HUES48 (cell line): ENCODE data around the gene GNG4.
"Not testable (repeated sequence)": the region's sequence is repeated elsewhere in the genome, so short reads cannot be mapped to it uniquely, and the experiment has no call there.

Source experiments
- H3K27ac ChIP-seq: one replicate; pipeline ENCODE4 v1.7.0; 2013; ENCODE audit warnings: low read depth, low read length, inconsistent platforms
- H3K27me3 ChIP-seq: 2 replicates; pipeline ENCODE4 v1.6.1; 2013; ENCODE audit warnings: mild to moderate bottlenecking, low read length; ENCODE audit not compliant: control insufficient read depth, insufficient read depth
- H3K36me3 ChIP-seq: 2 replicates; pipeline ENCODE4 v1.6.1; 2013; ENCODE audit warnings: low read length; ENCODE audit not compliant: control insufficient read depth, insufficient read depth
- H3K4me1 ChIP-seq: 2 replicates; pipeline ENCODE4 v1.6.1; 2013; ENCODE audit warnings: mild to moderate bottlenecking, low read length; ENCODE audit not compliant: control insufficient read depth, insufficient read depth
- H3K4me3 ChIP-seq: 2 replicates; pipeline ENCODE4 v1.5.1; 2013; ENCODE audit warnings: mild to moderate bottlenecking, low read depth, low read length
- H3K9ac ChIP-seq: 2 replicates; pipeline ENCODE4 v1.6.1; 2013; ENCODE audit warnings: mild to moderate bottlenecking, low read depth, low read length, moderate library complexity
- H3K9me3 ChIP-seq: 2 replicates; pipeline ENCODE4 v1.6.1; 2013; ENCODE audit warnings: low read length; ENCODE audit not compliant: control insufficient read depth, insufficient read depth

Gene GNG4

GRCh38 chr1:235601104-235601503 lies 48.5 kb downstream of the GNG4 start:
- H3K4me3 ChIP-seq = no peak overlapping the region

GRCh38 chr1:235599536-235599935 lies 50.0 kb downstream of the GNG4 start:
- no peaks in the 10 kb centered on the region for H3K27me3 ChIP-seq
- no peaks in the 10 kb centered on the region; the same call in 1 of the 2 replicates for H3K4me1 ChIP-seq
- H3K4me3 ChIP-seq = no peak overlapping the region
- H3K9me3 ChIP-seq = no peaks in the 10 kb centered on the region
- no peaks in the 10 kb centered on the region for H3K36me3 ChIP-seq
- no peak overlapping the region for H3K9ac ChIP-seq
- no peak overlapping the region for H3K27ac ChIP-seq

More at GRCh38 chr1:235601104-235601503, 48.5 kb downstream of the GNG4 start:
- Histone ChIP-seq H3K36me3 (no peaks in the 10 kb centered on the region), H3K27me3 (no peaks in the 10 kb centered on the region), H3K4me1 (no peaks in the 10 kb centered on the region; the same call in 1 of the 2 replicates), H3K9me3 (no peaks in the 10 kb centered on the region), H3K27ac (no peak overlapping the region), H3K9ac (no peak overlapping the region)

DNA sequence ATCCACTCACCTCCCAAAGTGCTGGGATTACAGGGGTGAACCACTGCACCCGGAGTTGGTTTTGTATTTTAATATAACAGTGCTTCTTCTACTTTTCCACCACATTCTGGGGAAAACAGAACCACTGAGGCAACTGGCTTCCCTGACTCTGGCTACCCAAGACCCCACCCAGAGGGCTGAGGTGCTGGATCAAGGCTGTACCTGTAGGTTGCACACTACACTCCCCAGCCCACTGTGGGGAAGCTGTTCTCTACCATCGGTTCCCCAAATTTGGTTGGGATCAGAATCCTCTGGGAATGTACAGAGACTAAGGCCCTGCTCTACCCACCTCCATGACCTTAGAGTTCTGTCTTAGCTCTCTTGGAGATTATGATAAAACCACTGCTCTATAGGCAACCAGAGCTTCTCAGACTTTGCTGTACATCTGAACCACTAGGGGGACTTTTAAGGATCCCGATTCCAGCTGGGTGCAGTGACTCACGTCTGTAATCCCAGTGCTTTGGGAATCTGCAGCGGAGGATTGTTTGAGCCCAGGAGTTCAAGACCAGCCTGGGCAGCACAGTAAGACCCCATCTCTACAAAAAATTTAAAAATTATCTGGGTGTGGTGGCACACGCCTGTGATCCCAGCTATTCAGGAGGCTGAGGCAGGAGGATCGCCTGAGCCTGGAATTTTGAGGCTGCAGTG lies 51.6 kb downstream of the GNG4 start:
- Histone ChIP-seq H3K4me3 (no peak overlapping the region), H3K36me3 (no peaks in the 10 kb centered on the region), H3K9me3 (no peaks in the 10 kb centered on the region), H3K9ac (no peak overlapping the region), H3K4me1 (no peaks in the 10 kb centered on the region; the same call in 1 of the 2 replicates), H3K27me3 (no peaks in the 10 kb centered on the region), H3K27ac (no peak overlapping the region)

DNA sequence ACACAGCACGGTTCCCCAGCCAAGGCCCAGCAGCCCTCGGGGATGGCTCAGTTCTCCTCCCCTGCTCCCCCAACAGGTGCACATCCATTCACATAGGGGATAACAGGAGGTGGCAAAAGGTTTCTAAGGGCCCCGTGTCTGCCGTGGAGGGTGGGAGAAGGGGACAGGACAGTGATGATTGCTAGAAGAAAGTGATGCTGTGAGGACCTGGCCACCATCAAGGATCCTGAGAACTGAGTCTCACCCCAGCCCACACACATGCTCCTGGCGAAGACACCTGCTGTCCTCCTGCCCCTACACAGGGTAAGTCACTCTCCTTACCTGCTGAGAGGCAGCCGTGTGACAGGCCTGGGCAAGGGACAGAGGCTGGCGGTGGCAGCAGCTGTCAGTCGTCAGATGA lies 54.5 kb downstream of the GNG4 start:
- H3K36me3 ChIP-seq = peaks cover 6% of the 10 kb centered on the region; the same call in 1 of the 2 replicates
- H3K9me3 ChIP-seq = no peaks in the 10 kb centered on the region; the same call in 1 of the 2 replicates
- no peak overlapping the region for H3K9ac ChIP-seq
- no peaks in the 10 kb centered on the region for H3K27me3 ChIP-seq
- no peak overlapping the region for H3K4me3 ChIP-seq
- H3K27ac ChIP-seq = no peak overlapping the region
- H3K4me1 ChIP-seq = no peaks in the 10 kb centered on the region

GRCh38 chr1:235594281-235594895 lies 55.2 kb downstream of the GNG4 start:
- not testable (repeated sequence) for H3K27ac ChIP-seq, H3K36me3 ChIP-seq, H3K4me3 ChIP-seq, H3K9ac ChIP-seq, H3K9me3 ChIP-seq, H3K27me3 ChIP-seq, H3K4me1 ChIP-seq

DNA sequence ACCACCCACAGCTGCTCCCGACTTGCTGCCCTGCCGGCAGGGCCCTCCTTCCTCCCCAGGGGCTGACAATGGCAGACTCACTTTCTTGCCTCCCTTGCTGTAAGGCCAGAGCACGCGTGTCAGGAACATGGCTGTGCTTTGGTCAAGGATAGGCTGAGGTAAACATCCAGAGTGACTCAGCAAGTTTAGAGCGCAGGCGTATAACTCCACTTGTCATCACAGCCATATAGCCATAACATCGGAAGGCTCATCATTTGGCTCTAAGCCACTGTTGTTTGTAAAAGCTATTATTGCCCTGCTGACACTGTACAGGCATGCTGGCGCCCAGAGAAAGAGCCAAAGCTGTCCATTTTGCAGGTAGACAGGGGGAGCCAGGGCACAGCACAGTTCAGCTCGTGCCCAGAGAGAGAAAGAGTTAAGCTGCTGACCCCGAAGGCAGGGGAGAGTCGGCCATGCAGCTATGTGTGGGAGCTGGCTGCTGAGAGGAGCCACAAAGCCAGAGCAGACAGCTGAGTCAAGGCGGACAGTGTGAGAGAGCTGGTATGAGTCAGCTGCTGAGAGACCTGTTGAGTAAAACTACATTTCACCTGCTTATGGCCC lies 60.6 kb downstream of the GNG4 start:
- no peak overlapping the region for H3K9ac ChIP-seq

DNA sequence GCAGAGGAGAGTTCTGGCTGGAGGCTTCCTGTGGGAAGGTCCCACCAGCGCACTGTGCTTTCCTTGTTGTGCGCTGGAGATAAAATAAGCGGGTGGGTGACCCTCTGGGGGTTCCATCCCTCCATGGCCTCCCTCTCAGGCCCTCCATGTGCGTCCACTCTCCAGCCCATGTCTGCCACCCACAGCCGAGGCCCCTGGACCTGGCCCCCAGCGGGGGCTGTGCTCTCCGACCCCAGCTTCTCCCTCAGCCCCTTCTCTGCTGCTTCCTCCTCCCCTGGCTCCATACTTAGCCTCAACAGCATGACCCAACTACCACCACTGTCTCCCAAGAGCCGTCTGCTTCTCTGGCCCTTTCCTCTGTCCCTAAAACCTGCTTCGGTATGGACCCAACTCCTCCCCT lies 61.4 kb downstream of the GNG4 start:
- Histone ChIP-seq H3K4me1 (no peaks in the 10 kb centered on the region), H3K36me3 (peaks cover 9% of the 10 kb centered on the region), H3K27ac (no peak overlapping the region), H3K4me3 (no peak overlapping the region), H3K9ac (no peak overlapping the region), H3K9me3 (peaks cover 12% of the 10 kb centered on the region; the same call in 1 of the 2 replicates), H3K27me3 (no peaks in the 10 kb centered on the region)

More for the DNA sequence above, 60.6 kb downstream of the GNG4 start:
- Histone ChIP-seq H3K36me3 (peaks cover 6% of the 10 kb centered on the region; the same call in 1 of the 2 replicates), H3K4me1 (no peaks in the 10 kb centered on the region), H3K9me3 (peaks cover 12% of the 10 kb centered on the region; the same call in 1 of the 2 replicates), H3K27ac (no peak overlapping the region), H3K27me3 (no peaks in the 10 kb centered on the region), H3K4me3 (no peak overlapping the region)

GRCh38 chr1:235586992-235587391 lies 62.6 kb downstream of the GNG4 start:
- no peaks in the 10 kb centered on the region for H3K4me1 ChIP-seq
- no peaks in the 10 kb centered on the region for H3K27me3 ChIP-seq
- no peak overlapping the region for H3K9ac ChIP-seq
- peaks cover 12% of the 10 kb centered on the region; the same call in 1 of the 2 replicates for H3K9me3 ChIP-seq
- no peak overlapping the region for H3K4me3 ChIP-seq
- H3K36me3 ChIP-seq = peaks cover 16% of the 10 kb centered on the region
- H3K27ac ChIP-seq = no peak overlapping the region

- Histone ChIP-seq H3K9me3 (peaks cover 12% of the 10 kb centered on the region; the same call in 1 of the 2 replicates), H3K4me1 (no peaks in the 10 kb centered on the region), H3K4me3 (no peak overlapping the region), H3K9ac (no peak overlapping the region), H3K27me3 (no peaks in the 10 kb centered on the region), H3K36me3 (peaks cover 16% of the 10 kb centered on the region), H3K27ac (no peak overlapping the region)
Measured at GRCh38 chr1:235586413-235586812, 63.2 kb downstream of the GNG4 start.

- Histone ChIP-seq H3K9ac (no peak overlapping the region), H3K4me1 (no peaks in the 10 kb centered on the region), H3K9me3 (peaks cover 12% of the 10 kb centered on the region; the same call in 1 of the 2 replicates), H3K27me3 (no peaks in the 10 kb centered on the region), H3K36me3 (peaks cover 16% of the 10 kb centered on the region), H3K4me3 (no peak overlapping the region), H3K27ac (no peak overlapping the region)
Measured at GRCh38 chr1:235584973-235585372, 64.6 kb downstream of the GNG4 start.

GRCh38 chr1:235583511-235584001 lies 66.0 kb downstream of the GNG4 start:
- Histone ChIP-seq H3K27me3 (no peaks in the 10 kb centered on the region), H3K9ac (no peak overlapping the region), H3K9me3 (0 out of 2 replicates have a peak, but pooled peaks cover under 1% of the 10 kb centered on the region), H3K4me3 (no peak overlapping the region), H3K36me3 (peaks cover 17% of the 10 kb centered on the region), H3K4me1 (no peaks in the 10 kb centered on the region), H3K27ac (no peak overlapping the region)
